ENCODE results near the gene HOXD11. TPM values are rescaled to one million over a fixed set of nuclear protein-coding genes. Genes with fewer than 3 reads are reported as not detected.

The HOXD11 gene
- total and polyA plus RNA-seq, 2 of the 13 experiments (the other 11 are each of a cell fraction or from before 2014, with no cell fraction given): not detected

DNA sequence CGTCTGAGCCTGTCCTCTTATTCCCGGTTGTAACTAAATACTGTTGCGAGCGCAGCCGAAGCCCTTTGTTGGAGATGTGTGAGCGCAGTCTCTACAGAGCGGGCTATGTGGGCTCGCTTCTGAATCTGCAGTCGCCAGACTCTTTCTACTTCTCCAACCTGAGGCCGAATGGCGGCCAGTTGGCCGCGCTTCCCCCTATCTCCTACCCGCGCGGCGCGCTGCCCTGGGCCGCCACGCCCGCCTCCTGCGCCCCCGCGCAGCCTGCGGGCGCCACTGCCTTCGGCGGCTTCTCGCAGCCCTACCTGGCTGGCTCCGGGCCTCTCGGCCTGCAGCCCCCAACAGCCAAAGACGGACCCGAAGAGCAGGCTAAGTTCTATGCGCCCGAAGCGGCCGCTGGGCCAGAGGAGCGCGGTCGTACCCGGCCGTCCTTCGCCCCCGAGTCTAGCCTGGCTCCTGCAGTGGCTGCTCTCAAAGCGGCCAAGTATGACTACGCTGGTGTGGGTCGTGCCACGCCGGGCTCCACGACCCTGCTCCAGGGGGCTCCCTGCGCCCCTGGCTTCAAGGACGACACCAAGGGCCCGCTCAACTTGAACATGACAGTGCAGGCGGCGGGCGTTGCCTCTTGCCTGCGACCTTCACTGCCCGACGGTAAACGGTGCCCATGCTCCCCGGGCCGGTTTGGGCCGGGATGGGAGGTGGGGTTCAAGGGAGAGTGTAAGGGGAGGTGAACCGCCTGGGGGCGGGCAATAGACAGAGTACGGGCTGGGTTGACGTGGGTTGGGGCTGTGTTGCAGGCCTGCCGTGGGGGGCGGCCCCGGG, 7.1 kb upstream of the HOXD11 start, which contains the start of gene HOXD12:
Gene HOXD12, plus strand, starts transcription at position 68 of the 819 bp plus-strand sequence. Its CDS starts 7 bp downstream, at position 75.
- in situ Hi-C loops (cut with HindIII; ENCODE audit: extremely low pct_ligation_motif_present, low pct_unique_long_range_greater_than_20kb): loop anchor here (5.0 to 10.0 kb wide), 3 partner anchors 413 to 1065 kb away; no protein-coding TSS in a partner anchor
- FAIRE-seq: no peak

DNA sequence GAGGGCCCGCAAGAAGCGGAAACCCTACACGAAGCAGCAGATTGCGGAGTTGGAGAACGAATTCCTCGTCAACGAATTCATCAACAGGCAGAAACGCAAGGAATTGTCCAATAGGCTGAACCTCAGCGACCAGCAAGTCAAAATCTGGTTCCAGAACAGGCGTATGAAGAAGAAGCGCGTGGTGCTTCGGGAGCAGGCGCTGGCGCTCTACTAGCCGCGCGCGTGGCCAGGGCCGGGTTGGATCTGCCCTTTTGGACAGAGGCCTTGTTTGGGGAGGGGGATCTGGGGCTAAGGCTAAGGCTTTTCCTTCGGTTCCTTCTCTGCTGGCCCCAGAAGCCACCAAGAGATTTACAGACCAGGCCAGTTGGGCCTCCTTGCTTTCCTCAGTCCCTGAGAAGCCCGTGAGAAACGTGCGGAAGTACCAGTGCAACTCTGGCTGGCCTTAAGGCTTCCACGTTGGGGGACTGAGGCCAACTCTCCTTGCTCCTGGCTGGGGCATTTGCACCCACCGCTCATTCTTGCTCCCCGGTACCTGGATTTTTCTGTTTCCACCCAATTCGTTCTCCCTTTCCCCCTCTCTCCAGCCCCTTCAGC, 6.4 kb upstream of the HOXD11 start:
- POLR2A ChIA-PET: no interaction called here
- H3K36me3 ChIP-seq (replicated peaks in 1 of 2; ENCODE audit: control insufficient read depth in 1 of 2, insufficient read depth in 2 of 2, low read length in 2 of 2): no peaks in the 10 kb centered on the region
- CTCF ChIA-PET (ENCODE audit: low intra/inter-chr PET ratio, low total read pairs): no interaction called here
- no TSS peak for BruUV-seq (replicated peaks)
- H3K4me3 ChIP-seq (replicated peaks in 1 of 3; ENCODE audit: insufficient read depth in 1 of 3, low read depth in 2 of 3, low read length in 3 of 3): no peak overlapping the region
- H3K27me3 ChIP-seq (ENCODE audit: control insufficient read depth in 1 of 2, insufficient read depth in 2 of 2, low read length in 2 of 2): peaks cover 36 to 98% of the 10 kb centered on the region in 2 experiments
- in situ Hi-C loops (cut with HindIII; ENCODE audit: extremely low pct_ligation_motif_present, low pct_unique_long_range_greater_than_20kb) (loop anchor here (10.0 kb wide), 1 partner anchor 1066 kb away; no protein-coding TSS in a partner anchor), intact Hi-C loops (cut with micrococcal nuclease; ENCODE audit: unreplicated experiment) (no loop called here)
- no peaks in the 10 kb centered on the region; the same call in 1 of the 2 replicates for H4K20me1 ChIP-seq (ENCODE audit: insufficient read depth, low read length)
- no peak overlapping the region for H3K9ac ChIP-seq (ENCODE audit: insufficient read depth, low read depth, low read length)
- no peak overlapping the region for H2AFZ ChIP-seq (ENCODE audit: low read length)
- no peak for FAIRE-seq
- no peaks in the 10 kb centered on the region for H3K79me2 ChIP-seq (ENCODE audit: insufficient read depth, low read length)
- 58% methylated on average over 28 of the region's 28 CpGs for WGBS (ENCODE audit: low lambda C conversion rate)
- H3K4me2 ChIP-seq (ENCODE audit: low read depth, low read length): no peak overlapping the region
- no peak for ATAC-seq
- H3K9me3 ChIP-seq (ENCODE audit: low read length): no peaks in the 10 kb centered on the region
- no peak overlapping the region for H3K27ac ChIP-seq (ENCODE audit: extremely low read length, insufficient read depth, low read length)
- H3K4me1 ChIP-seq (ENCODE audit: insufficient read depth, low read length): peaks cover 17% of the 10 kb centered on the region
- no peak for DNase-seq (ENCODE audit: low spot score)
- no peak for TF ChIP-seq ZSCAN22 (CRISPR knock-in tag; IDR thresholded peaks at IDR 0.05)
- no peak for TF ChIP-seq ATAD3A (CRISPR knock-in tag; IDR thresholded peaks at IDR 0.05)
- no peak for TF ChIP-seq REL (CRISPR knock-in tag; conservative IDR thresholded peaks at IDR 0.05)
- no peak for TF ChIP-seq MBNL3 (CRISPR knock-in tag; conservative IDR thresholded peaks at IDR 0.05)
- no peak for TF ChIP-seq ESRRA (CRISPR knock-in tag; IDR thresholded peaks at IDR 0.05; ENCODE audit: low read depth)
- no peak for TF ChIP-seq ZNF768 (CRISPR knock-in tag; IDR thresholded peaks at IDR 0.05)
- no peak for TF ChIP-seq ISX (CRISPR knock-in tag; conservative IDR thresholded peaks at IDR 0.05)
- TF ChIP-seq KMT2B (CRISPR knock-in tag; IDR thresholded peaks at IDR 0.05): no peak
- no peak for TF ChIP-seq SP1 (IDR thresholded peaks at IDR 0.05)
- no peak for TF ChIP-seq SP1 (CRISPR knock-in tag; IDR thresholded peaks at IDR 0.05)

More for the DNA sequence above, 7.1 kb upstream of the HOXD11 start, which contains the start of gene HOXD12:
- H2AFZ ChIP-seq (ENCODE audit: low read length): no peak within 1 kb of the TSS
- no TSS peak for BruUV-seq (replicated peaks)
- intact Hi-C loops (cut with micrococcal nuclease; ENCODE audit: unreplicated experiment): loop anchor here (5.0 kb wide), 1 partner anchor 898 kb away; no protein-coding TSS in a partner anchor
- H3K4me3 ChIP-seq (replicated peaks in 1 of 3; ENCODE audit: insufficient read depth in 1 of 3, low read depth in 2 of 3, low read length in 3 of 3): no peak within 1 kb of the TSS
- CTCF ChIA-PET (ENCODE audit: low intra/inter-chr PET ratio, low total read pairs): no interaction called here
- no peaks in the 10 kb centered on the region for H3K9me3 ChIP-seq (ENCODE audit: low read length)
- no peak within 1 kb of the TSS for H3K27ac ChIP-seq (ENCODE audit: extremely low read length, insufficient read depth, low read length)
- H3K79me2 ChIP-seq (ENCODE audit: insufficient read depth, low read length): no peaks in the 10 kb centered on the region
- ATAC-seq (no peak), DNase-seq (ENCODE audit: low spot score) (no peak)
- no peak within 1 kb of the TSS for H3K9ac ChIP-seq (ENCODE audit: insufficient read depth, low read depth, low read length)
- peaks cover 17% of the 10 kb centered on the region for H3K4me1 ChIP-seq (ENCODE audit: insufficient read depth, low read length)
- WGBS (ENCODE audit: low lambda C conversion rate): 63% methylated on average over 70 of the region's 70 CpGs
- H3K36me3 ChIP-seq (replicated peaks in 1 of 2; ENCODE audit: control insufficient read depth in 1 of 2, insufficient read depth in 2 of 2, low read length in 2 of 2): no peaks in the 10 kb centered on the region
- H3K4me2 ChIP-seq (ENCODE audit: low read depth, low read length): no peak within 1 kb of the TSS
- H4K20me1 ChIP-seq (ENCODE audit: insufficient read depth, low read length): no peaks in the 10 kb centered on the region; the same call in 1 of the 2 replicates
- H3K27me3 ChIP-seq (ENCODE audit: control insufficient read depth in 1 of 2, insufficient read depth in 2 of 2, low read length in 2 of 2): peaks cover 29 to 98% of the 10 kb centered on the region in 2 experiments
- POLR2A ChIA-PET: no interaction called here
- TF ChIP-seq IKZF4 (CRISPR knock-in tag; IDR thresholded peaks at IDR 0.05; ENCODE audit: borderline replicate concordance, low read depth, not compliant biosample characterization) (no peak), SMC3 (IDR thresholded peaks at IDR 0.05; ENCODE audit: low read length) (no peak), HOXD1 (CRISPR knock-in tag; IDR thresholded peaks at IDR 0.05) (no peak), NFE2L2 (IDR thresholded peaks at IDR 0.05; ENCODE audit: low read length) (no peak), ZNF672 (CRISPR knock-in tag; IDR thresholded peaks at IDR 0.05) (no peak), ZNF296 (CRISPR knock-in tag; conservative IDR thresholded peaks at IDR 0.05) (no peak), KDM2A (CRISPR knock-in tag; IDR thresholded peaks at IDR 0.05; ENCODE audit: borderline replicate concordance, low read depth) (no peak), REL (CRISPR knock-in tag; conservative IDR thresholded peaks at IDR 0.05) (no peak), ARID2 (CRISPR knock-in tag; IDR thresholded peaks at IDR 0.05; ENCODE audit: borderline replicate concordance) (no peak), SP140L (CRISPR knock-in tag; IDR thresholded peaks at IDR 0.05; ENCODE audit: borderline replicate concordance) (no peak), HOXA7 (CRISPR knock-in tag; IDR thresholded peaks at IDR 0.05) (no peak), ZBTB20 (CRISPR knock-in tag; IDR thresholded peaks at IDR 0.05; ENCODE audit: borderline replicate concordance, low read depth) (no peak), ZNF768 (CRISPR knock-in tag; IDR thresholded peaks at IDR 0.05) (no peak), HDAC1 (CRISPR knock-in tag; IDR thresholded peaks at IDR 0.05) (no peak), GATA4 (IDR thresholded peaks at IDR 0.05; ENCODE audit: borderline replicate concordance, low read depth) (no peak), ZFP82 (CRISPR knock-in tag; IDR thresholded peaks at IDR 0.05; ENCODE audit: borderline replicate concordance) (no peak)
